HTERT RPE-1 (cell line): ENCODE measurements around the gene HSD3B7.
"Not testable (repeated sequence)": the region's sequence is repeated elsewhere in the genome, so short reads cannot be mapped to it uniquely, and the experiment has no call there.

Source experiments
- in situ Hi-C: fragments of 300-500 bp; cut with MboI; formaldehyde crosslinking; loops from 4 replicates; pipeline ENCODE4 v1.14.3; 2020; ENCODE audit warnings: low sequenced_read_pairs

HSD3B7 gene

DNA sequence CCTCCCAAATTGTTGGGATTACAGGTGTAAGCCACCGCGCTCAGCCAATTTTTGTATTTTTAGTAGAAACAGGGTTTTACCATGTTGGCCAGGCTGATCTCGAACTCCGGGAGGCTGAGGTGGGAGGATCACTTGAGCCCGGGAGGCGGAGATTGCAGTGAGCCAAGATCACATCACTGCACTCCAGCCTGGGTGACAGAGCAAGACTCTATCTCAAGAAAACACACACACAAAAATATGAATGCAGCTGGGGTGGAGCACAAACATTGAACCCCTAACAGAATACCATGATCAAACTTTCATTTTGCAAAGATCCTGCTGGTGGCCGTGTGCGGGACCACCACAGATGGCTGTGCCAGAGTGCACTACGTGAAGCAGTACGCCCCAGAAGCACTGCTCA lies 32.7 kb downstream of the HSD3B7 start:
- in situ Hi-C loops: not testable (repeated sequence)

DNA sequence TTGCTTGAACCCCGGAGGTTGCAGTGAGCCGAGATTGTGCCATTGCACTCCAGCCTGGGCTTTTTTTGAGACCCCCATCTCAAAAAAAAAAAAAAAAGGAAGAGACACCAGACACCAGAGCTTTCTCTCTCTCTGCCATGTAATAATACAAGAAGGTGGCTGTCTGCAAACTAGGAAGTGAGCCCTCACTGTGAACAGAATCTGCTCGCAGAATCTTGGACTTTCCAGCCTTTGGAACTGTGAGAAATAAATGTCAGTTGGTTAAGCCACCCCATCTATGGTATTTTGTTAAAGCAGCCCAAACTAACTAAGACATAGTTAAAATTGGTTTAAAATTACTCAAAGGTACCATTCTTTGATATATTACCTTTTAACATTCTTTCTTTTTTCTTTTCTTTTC lies 35.5 kb downstream of the HSD3B7 start:
- in situ Hi-C loops: no loop called here

DNA sequence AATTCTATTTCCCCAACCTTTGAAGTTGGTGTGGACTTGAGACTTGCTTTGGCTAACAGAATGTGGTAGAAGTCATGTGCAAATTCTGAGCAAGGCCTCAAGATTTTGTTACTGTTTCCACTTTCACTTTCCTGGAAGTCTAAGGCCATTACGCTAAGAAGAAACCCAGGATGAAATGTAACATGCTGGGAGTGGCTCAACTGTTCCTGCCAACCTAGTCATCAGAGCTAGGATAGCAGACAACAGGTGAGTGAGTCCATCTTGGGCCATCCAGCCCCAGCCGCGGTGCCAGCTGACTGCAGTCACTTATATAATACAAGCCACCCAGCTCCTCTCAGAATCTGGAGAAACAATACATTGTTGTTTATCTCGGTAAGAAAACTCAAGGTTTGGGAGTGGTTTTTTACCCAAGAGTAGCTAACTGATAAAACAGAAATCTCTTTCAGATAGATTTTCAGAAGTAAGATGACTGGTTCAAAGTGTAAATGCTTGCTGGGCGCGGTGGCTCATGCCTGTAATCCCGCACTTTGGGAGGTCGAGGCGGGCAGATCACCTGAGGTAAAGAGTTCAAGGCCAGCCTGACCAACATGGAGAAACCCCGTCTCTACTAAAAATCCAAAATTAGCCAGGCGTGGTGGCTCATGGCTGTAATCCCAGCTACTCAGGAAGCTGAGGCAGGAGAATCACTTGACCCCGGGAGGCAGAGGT lies 37.7 kb downstream of the HSD3B7 start:
- in situ Hi-C loops: no loop called here

DNA sequence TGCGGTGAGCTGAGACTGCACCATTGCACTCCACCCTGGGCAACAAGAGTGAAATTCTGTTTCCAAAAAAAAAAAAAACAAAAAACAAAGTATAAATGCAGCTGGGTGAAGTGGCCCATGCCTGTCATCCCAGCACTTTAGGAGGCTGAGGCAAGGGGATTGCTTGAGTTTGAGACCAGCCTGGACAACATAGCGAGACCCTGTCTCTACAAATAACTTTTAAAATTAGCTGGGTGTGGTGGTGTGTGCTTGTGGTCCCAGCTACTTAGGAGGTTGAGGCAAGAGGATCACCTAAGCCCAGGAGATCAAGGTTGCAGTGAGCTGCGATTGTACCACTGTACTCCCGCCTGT lies 38.2 kb downstream of the HSD3B7 start:
- in situ Hi-C loops: no loop called here

DNA sequence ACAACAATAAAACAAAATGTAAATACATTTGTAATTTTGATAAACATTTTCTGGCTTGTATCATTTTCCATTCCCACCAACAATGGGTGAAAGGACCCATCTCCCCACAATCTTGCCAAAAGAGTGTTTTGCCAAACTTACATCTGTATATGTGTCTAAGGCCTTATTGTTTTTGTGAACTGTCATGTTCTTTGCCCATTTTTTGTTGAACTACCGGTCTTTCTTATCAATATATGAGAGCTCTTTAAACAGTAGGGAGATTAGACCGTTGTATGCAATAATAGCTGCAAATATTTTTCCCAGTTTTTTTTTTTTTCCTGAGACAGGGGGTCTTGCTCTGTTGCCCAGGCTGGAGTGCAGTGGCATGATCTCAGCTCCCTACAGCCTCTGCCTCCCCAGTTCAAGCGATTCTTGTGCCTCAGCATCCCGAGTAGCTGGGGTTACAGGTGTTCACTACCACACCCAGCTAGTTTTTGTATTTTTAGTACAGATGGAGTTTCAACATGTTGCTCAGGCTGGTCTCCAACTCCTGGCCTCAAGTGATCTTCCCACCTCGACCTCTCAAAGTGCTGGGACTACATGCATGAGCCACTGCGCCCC lies 38.7 kb downstream of the HSD3B7 start:
- in situ Hi-C loops: no loop called here

DNA sequence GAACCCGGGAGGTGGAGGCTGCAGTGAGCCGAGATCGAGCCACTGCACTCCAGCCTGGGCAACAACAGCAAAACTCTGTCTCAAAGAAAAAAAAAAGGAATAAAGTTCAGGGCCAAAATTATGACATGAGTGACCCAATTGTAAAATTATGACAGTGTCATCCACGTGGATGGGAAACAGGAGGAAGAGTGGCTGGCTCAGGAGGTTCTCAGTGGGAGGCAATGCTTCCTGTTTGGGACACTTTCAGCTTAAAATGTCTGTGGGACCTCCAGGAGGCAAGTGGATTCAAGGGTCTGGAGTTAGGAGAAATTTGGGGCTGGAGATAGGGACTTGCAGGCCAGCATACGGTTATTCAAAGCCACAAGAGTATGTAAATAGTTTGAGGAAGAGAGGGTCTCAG lies 40.3 kb downstream of the HSD3B7 start:
- in situ Hi-C loops: no loop called here

DNA sequence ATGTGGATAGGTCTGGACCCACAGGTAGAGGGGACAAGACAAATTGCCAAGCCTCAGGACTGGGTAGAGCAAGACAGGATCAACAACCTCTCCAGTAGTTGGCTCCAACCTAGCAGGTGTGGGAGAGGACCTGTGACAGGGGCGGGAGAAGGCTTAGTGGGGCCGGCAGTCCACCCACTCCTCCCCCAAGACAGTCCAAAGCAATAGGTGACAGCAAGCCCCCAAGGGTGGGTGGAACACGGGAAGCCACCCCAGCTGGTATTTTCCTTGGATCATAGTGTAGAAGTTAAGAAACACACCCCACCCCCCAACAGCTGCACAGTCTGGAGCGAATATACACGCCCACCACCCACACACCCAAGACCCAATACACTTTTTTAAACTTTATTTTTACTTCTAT lies 44.3 kb downstream of the HSD3B7 start:
- in situ Hi-C loops: no loop called here

DNA sequence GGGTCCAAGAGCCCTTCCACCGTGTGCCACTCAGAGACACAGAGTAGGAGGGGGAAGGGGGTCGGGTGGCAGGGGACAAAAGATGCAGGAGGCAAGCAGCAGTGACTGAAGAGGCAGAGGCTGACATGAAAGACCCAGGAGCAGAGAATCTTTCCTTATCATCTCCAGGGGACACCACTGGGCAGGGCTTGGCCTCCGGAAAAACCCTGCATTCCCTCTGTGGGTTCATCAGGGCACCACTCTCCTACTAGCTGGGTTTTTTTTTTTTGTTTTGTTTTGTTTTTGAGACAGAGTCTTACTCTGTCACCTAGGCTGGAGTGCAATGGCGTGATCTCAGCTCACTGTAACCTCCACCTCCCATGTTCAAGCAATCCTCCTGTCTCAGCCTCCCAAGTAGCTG lies 46.3 kb downstream of the HSD3B7 start:
- in situ Hi-C loops: no loop called here

DNA sequence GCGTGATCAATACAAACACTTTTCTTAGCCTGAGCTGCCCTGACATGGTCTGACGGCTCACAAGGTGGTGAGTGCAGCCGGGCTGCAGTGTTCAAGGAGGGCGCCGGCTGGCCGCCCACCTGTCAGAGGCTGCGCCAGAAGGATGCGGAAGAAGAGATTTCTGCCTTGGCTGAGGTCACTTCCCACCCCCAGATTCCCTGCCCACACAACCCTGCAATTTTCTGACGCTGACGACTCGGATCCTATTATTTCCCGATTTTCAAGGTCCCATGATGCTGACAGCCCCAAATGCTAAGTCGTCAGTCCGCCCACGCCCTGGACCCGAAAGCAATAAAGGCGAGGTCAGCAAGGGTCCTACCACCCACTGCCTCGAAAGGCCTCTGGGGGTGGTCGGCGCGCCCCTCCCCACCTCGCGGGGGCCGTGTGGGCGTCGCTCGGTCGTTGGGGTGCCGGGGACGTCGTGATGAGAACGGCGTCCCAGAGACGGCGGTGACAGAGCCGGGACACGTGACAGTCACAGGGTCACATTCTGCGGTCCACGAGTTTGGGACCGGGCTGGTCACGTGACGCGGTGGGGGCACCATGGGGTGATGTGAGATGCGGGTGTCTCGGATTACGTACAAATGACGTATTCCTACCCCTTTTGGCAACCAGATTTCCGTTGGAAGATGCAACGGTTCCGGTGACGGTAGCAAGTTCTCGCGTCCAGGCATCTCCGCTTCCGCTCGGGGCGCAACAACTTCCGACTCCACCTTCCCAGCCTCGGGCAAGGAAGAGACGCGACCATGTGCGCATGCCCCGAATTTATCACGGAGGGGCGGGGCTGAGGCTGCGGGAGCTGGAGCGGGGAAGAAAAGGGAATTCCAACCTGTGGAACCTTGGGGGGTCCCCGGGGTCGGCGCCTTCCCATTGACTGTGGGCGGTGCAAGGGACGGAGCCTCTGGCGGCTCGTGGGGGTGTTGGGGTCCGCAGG lies 48.0 kb downstream of the HSD3B7 start, which contains the start of gene STX4:
Gene STX4, plus strand, starts transcription at position 823 of the 973 bp plus-strand sequence. CDS start 248 bp downstream, outside the sequence.
- in situ Hi-C loops: no loop called here

DNA sequence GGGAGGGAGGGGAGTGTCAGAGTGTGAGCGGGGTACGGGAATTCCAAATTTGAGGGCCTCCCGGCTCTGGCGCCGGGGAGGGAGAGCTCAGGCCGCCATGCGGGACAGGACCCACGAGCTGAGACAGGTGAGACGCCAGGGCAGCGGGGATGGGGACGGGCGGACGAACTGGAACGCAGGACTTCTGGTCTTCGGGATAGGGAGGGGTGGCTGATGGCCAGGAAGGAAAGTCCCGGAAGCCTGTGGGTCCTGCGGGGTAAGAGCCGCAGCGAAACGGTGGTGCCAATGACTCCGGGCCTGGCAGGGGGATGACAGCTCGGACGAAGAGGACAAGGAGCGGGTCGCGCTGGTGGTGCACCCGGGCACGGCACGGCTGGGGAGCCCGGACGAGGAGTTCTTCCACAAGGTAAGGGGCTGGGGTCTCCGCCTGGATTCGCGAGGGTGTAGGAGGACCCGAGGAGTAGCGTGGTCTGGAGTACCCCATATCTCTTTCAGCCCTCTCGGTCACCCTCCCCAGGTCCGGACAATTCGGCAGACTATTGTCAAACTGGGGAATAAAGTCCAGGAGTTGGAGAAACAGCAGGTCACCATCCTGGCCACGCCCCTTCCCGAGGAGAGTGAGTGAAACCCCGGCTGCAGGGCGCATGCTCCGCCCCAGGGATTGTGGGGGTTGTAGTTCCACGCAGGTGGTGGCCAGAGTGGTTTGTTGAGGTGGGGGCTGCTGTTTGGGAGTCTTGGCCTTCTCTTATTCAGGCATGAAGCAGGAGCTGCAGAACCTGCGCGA lies 48.9 kb downstream of the HSD3B7 start:
- in situ Hi-C loops: no loop called here

DNA sequence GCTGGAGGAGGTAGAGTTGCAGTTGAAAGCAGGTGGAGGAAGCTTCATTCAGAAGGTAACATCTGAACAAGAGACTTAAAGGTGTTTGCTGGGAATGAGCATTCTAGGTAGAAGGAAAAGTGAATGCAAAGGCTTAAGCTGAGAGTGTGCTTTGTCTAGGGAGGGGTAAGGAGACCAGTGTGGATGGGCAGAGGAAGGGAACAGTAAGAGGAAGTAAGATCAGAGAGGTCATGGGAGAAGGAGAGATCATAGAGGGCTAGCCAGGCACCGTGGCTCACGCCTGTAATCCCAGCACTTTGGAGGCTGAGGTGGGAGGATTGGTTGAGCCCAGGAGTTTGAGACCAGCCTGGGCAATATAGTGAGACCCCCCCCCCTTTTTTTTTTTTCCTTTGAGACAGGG lies 51.7 kb downstream of the HSD3B7 start:
- in situ Hi-C loops: no loop called here
